Measurements from ENCODE around the gene DNAI2.

The DNAI2 gene

DNA sequence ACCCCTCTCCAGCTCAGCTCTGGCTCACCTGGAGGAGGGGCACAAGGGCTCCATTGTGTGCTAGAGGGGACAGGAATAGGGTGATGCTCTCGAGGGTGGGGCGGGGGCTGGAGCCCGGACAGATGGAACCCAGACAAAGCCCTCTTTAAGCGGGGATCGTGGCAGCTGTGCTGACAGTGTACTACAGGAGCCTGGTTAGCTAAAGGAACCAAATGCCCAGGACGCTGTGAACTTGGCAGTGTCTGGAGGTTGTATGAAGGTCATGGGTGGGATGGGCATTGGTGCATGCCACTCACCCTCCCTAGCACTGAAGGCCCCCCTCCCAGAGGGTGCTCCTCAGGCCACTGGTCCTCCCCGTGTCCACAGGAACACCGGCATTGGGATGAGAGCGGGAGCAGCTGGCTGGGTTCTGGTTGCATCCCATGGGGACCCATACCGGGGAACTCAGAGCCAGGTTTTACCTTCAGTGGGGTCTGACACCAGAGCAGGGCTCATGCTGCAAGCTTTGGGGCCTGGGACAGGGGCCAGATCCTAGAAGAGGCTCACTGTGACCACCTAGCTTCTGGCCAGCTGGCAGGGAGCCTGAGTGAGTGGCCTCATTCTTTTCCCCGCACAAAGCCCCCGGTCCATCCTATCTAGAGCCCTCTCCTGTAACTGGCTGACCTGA lies 63.9 kb downstream of the DNAI2 start:
- no peak for TF ChIP-seq TAF1 (IDR thresholded peaks at IDR 0.05; ENCODE audit: borderline replicate concordance, insufficient read depth, low read length)
- TF ChIP-seq POLR2AphosphoS5 (IDR thresholded peaks at IDR 0.05; ENCODE audit: low read depth, low read length), result no peak
- no peak for TF ChIP-seq FOXP2 (optimal IDR thresholded peaks at IDR 0.05; ENCODE audit: borderline replicate concordance, extremely low read depth, extremely low read length, insufficient read depth)
- TF ChIP-seq, protein P1, sequence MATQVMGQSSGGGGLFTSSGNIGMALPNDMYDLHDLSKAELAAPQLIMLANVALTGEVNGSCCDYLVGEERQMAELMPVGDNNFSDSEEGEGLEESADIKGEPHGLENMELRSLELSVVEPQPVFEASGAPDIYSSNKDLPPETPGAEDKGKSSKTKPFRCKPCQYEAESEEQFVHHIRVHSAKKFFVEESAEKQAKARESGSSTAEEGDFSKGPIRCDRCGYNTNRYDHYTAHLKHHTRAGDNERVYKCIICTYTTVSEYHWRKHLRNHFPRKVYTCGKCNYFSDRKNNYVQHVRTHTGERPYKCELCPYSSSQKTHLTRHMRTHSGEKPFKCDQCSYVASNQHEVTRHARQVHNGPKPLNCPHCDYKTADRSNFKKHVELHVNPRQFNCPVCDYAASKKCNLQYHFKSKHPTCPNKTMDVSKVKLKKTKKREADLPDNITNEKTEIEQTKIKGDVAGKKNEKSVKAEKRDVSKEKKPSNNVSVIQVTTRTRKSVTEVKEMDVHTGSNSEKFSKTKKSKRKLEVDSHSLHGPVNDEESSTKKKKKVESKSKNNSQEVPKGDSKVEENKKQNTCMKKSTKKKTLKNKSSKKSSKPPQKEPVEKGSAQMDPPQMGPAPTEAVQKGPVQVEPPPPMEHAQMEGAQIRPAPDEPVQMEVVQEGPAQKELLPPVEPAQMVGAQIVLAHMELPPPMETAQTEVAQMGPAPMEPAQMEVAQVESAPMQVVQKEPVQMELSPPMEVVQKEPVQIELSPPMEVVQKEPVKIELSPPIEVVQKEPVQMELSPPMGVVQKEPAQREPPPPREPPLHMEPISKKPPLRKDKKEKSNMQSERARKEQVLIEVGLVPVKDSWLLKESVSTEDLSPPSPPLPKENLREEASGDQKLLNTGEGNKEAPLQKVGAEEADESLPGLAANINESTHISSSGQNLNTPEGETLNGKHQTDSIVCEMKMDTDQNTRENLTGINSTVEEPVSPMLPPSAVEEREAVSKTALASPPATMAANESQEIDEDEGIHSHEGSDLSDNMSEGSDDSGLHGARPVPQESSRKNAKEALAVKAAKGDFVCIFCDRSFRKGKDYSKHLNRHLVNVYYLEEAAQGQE (IDR thresholded peaks at IDR 0.05; ENCODE audit: insufficient read depth in 1 of 2, low read depth in 2 of 2, low read length in 2 of 2), result no peak
- no peak for TF ChIP-seq SIN3A (IDR thresholded peaks at IDR 0.05; ENCODE audit: borderline replicate concordance, insufficient read depth, low read length)

DNA sequence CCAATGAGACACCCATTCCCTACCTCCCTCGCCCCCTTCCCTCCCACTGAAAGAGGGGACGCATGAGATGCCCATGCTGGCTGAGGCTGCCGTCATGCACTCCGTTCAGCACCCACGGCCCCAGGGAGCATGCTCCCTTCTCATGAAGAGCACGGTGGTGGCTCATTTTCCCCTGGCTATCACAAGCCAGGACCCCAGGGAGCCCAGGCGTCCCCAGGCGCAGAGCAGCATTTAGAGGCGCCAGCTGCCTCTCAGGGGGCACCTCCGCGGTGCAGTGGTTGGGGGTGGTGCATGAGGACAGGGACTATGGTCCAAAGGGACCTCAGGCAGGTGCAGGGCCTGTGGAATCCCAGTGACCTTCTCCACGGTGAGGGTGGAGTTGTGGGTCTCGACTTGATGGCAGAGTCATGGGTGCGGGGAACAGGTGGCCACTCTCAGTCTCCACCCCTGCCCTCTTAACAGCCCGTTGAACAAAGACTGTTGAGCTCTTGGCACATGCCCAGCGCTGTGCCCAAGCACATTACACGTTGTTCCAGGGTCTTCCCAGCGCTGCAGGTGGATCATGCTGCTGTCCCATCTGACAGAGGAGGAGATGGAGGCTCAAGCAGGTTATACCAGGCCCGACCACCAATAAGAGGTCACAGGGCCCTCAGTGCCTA lies 65.6 kb downstream of the DNAI2 start:
- TF ChIP-seq FOXP2 (optimal IDR thresholded peaks at IDR 0.05; ENCODE audit: borderline replicate concordance, extremely low read depth, extremely low read length, insufficient read depth), result no peak
- no peak for TF ChIP-seq SIN3A (IDR thresholded peaks at IDR 0.05; ENCODE audit: borderline replicate concordance, insufficient read depth, low read length)
- TF ChIP-seq TAF1 (IDR thresholded peaks at IDR 0.05; ENCODE audit: borderline replicate concordance, insufficient read depth, low read length), result no peak
- TF ChIP-seq, protein P1 (IDR thresholded peaks at IDR 0.05; ENCODE audit: insufficient read depth in 1 of 2, low read depth in 2 of 2, low read length in 2 of 2), result no peak
- TF ChIP-seq POLR2AphosphoS5 (IDR thresholded peaks at IDR 0.05; ENCODE audit: low read depth, low read length), result no peak

DNA sequence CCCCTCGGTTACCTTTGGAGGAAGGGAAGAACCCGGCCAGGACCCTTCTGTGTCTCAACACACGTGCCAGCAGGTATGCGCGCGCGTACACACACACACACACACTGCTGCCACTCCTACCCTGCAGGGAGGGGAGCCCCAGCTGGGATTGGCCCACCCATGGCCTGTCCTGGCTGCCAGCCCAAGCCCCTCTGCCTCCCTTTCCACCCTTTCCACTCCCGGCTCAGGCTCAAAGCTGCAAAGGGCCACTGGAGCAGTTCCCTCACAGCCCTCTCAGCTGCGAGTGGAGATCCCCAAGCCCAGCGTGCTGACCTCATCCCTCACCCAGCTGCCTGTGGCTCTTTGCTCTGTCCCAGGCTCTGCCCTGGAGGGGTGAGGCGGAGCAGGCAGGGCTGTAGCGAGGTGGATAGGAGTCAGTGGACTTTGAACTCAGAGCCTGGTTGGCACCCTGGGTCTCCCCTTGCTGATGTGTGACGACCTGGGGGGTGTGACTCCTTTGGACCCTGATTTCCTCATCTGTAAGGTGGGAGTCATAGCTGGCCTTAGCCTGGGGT lies 66.5 kb downstream of the DNAI2 start:
- TF ChIP-seq TAF1 (IDR thresholded peaks at IDR 0.05; ENCODE audit: borderline replicate concordance, insufficient read depth, low read length) (no peak), POLR2AphosphoS5 (IDR thresholded peaks at IDR 0.05; ENCODE audit: low read depth, low read length) (no peak), FOXP2 (optimal IDR thresholded peaks at IDR 0.05; ENCODE audit: borderline replicate concordance, extremely low read depth, extremely low read length, insufficient read depth) (no peak), SIN3A (IDR thresholded peaks at IDR 0.05; ENCODE audit: borderline replicate concordance, insufficient read depth, low read length) (no peak)
- TF ChIP-seq, protein P1 (IDR thresholded peaks at IDR 0.05; ENCODE audit: insufficient read depth in 1 of 2, low read depth in 2 of 2, low read length in 2 of 2), result no peak

DNA sequence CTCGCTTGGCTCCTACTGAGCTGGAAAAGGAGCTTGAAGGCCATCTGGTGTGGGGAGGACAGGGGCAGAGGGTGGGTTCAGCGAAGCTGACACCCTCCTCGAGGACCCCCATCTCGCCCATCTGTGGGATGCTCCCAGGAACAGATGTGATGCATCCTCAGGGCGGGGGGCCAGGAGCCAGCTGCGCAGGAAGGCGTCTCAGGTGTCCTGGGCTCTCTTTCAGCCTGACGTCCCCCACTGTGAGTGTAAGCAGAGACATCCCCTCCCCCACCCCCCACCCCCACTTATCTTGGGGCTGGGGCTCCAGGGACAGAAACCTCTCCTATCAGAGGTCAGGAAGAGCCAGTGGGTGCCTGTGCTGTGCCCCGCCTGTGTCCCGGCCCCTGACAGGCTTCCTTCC lies 68.2 kb downstream of the DNAI2 start:
- no peak for TF ChIP-seq SIN3A (IDR thresholded peaks at IDR 0.05; ENCODE audit: borderline replicate concordance, insufficient read depth, low read length)
- TF ChIP-seq FOXP2 (optimal IDR thresholded peaks at IDR 0.05; ENCODE audit: borderline replicate concordance, extremely low read depth, extremely low read length, insufficient read depth), result no peak
- no peak for TF ChIP-seq POLR2AphosphoS5 (IDR thresholded peaks at IDR 0.05; ENCODE audit: low read depth, low read length)
- TF ChIP-seq, protein P1 (IDR thresholded peaks at IDR 0.05; ENCODE audit: insufficient read depth in 1 of 2, low read depth in 2 of 2, low read length in 2 of 2), result no peak
- TF ChIP-seq TAF1 (IDR thresholded peaks at IDR 0.05; ENCODE audit: borderline replicate concordance, insufficient read depth, low read length), result no peak

Measured in PFSK-1 (cell line).